Smooth muscle cell of trachea (primary cell): ENCODE results near the gene REP15. TPM values are rescaled to one million over a fixed set of nuclear protein-coding genes. Genes with fewer than 3 reads are reported as not detected.

Experiments used
- total RNA-seq: library from RNA; depleted of rRNA; stranded (reverse); fragments of >200 nt; gene quantifications from 2 replicates; pipeline ENCODE4 v1.2.1, GENCODE V29; 2014

The REP15 gene, protein sequence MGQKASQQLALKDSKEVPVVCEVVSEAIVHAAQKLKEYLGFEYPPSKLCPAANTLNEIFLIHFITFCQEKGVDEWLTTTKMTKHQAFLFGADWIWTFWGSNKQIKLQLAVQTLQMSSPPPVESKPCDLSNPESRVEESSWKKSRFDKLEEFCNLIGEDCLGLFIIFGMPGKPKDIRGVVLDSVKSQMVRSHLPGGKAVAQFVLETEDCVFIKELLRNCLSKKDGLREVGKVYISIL
- total RNA-seq = 0.83 and 1.3 TPM in 2 replicates

GRCh38 chr12:27696293-27696652, at the start of gene REP15:
Gene REP15 (plus strand): TSS chr12:27696447. CDS start chr12:27696563, 116 bp downstream.

GRCh38 chr12:27710592-27711316, 14.5 kb downstream of the REP15 start, which contains the start of gene MRPS35:
Gene MRPS35 (plus strand): TSS chr12:27710832. CDS start chr12:27710844, 12 bp downstream.

Other genes with a start within 250 kb of the REP15 start
- 0.15 and 0.17 TPM in 2 replicates for gene SMCO2, start 249.7 kb upstream of the REP15 start, total RNA-seq
- gene PPFIBP1, start 172.2 kb upstream of the REP15 start, total RNA-seq = 64.7 and 110 TPM in 2 replicates
- gene MRPS35, start 14.4 kb downstream of the REP15 start, total RNA-seq = 46.1 and 68.7 TPM in 2 replicates
- gene KLHL42, start 83.8 kb downstream of the REP15 start, total RNA-seq = 15.9 and 29.1 TPM in 2 replicates
- gene MANSC4, start 83.8 kb downstream of the REP15 start, total RNA-seq = not detected in 2 replicates